Neural crest cell (in vitro differentiated cells): Measurements from ENCODE around the gene SLC13A4. TPM values are rescaled to one million over a fixed set of nuclear protein-coding genes. Genes with fewer than 3 reads are reported as not detected.

Source experiments
- DNase-seq: peaks from one replicate; pipeline ENCODE4 v3.0.0; 2021; ENCODE audit warnings: low read depth, mixed read lengths, low spot score
- H3K27ac Mint-ChIP-seq: one replicate; pipeline ENCODE4 v1.8.0; 2021; ENCODE audit warnings: mild to moderate bottlenecking, mixed read lengths; ENCODE audit not compliant: unreplicated experiment
- H3K27me3 Mint-ChIP-seq: 2 replicates; pipeline ENCODE4 v1.8.0; 2021; ENCODE audit warnings: low read depth, mild to moderate bottlenecking, mixed read lengths
- H3K36me3 Mint-ChIP-seq: 2 replicates; pipeline ENCODE4 v1.8.0; 2021; ENCODE audit warnings: low read depth, mild to moderate bottlenecking, mixed read lengths
- H3K4me1 Mint-ChIP-seq: 2 replicates; pipeline ENCODE4 v1.8.0; 2021; ENCODE audit warnings: mixed read lengths
- H3K4me3 Mint-ChIP-seq: one replicate; pipeline ENCODE4 v1.8.0; 2021; ENCODE audit warnings: mild to moderate bottlenecking, mixed read lengths
- H3K9me3 Mint-ChIP-seq: 2 replicates; pipeline ENCODE4 v1.8.0; 2021; ENCODE audit warnings: mixed read lengths
- CTCF ChIP-seq: fragments of 200-600 bp; sonication (generic); conservative IDR thresholded peaks from 2 replicates; pipeline ENCODE4 v1.5.0; 2021; ENCODE audit warnings: antibody characterized with exemption, mild to moderate bottlenecking
- total RNA-seq: library from RNA; stranded (reverse); gene quantifications from 2 replicates; pipeline ENCODE4 v1.2.1, GENCODE V29; 2021

SLC13A4 gene
- total RNA-seq, 1 donor from 2014 or later, result 0.68 TPM

DNA sequence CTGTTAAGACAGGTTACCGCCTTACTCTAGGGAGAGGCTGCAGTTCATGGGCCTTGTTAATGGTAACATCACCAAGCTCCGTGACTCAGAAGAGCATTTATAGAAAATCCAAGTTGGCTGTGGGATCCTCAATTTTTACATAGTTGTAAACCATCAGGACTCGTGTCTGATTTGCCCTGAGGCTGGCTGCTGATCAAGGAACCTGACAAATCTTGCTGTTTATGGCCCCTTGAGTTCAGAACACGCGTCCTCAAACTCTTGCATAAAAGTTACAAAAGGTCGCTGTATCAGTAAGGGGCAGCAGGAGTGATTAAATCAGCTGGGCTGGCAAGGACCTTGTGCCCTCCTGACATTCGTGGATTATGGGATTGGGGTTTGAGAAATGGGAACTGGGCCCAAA is 4.6 kb downstream of the SLC13A4 start:
- no peaks in the 10 kb centered on the region for H3K9me3 Mint-ChIP-seq
- no peaks in the 10 kb centered on the region for H3K27me3 Mint-ChIP-seq
- DNase-seq, result no peak
- peaks cover 15% of the 10 kb centered on the region for H3K4me1 Mint-ChIP-seq
- no peaks in the 10 kb centered on the region for H3K36me3 Mint-ChIP-seq
- TF ChIP-seq CTCF, result no peak
- H3K27ac Mint-ChIP-seq, result no peak overlapping the region
- no peak overlapping the region for H3K4me3 Mint-ChIP-seq

GRCh38 chr7:135721198-135721820 is 6.7 kb downstream of the SLC13A4 start:
- no peak for TF ChIP-seq CTCF
- Mint-ChIP-seq H3K4me3 (no peak overlapping the region), H3K27ac (no peak overlapping the region), H3K4me1 (peaks cover 17% of the 10 kb centered on the region), H3K36me3 (no peaks in the 10 kb centered on the region), H3K9me3 (no peaks in the 10 kb centered on the region), H3K27me3 (no peaks in the 10 kb centered on the region)
- DNase-seq, result no peak

GRCh38 chr7:135719688-135720087 is 8.3 kb downstream of the SLC13A4 start:
- no peaks in the 10 kb centered on the region for H3K27me3 Mint-ChIP-seq
- H3K27ac Mint-ChIP-seq, result no peak overlapping the region
- no peaks in the 10 kb centered on the region for H3K36me3 Mint-ChIP-seq
- H3K4me1 Mint-ChIP-seq, result peaks cover 17% of the 10 kb centered on the region
- H3K4me3 Mint-ChIP-seq, result no peak overlapping the region
- TF ChIP-seq CTCF, result no peak
- DNase-seq, result no peak
- no peaks in the 10 kb centered on the region for H3K9me3 Mint-ChIP-seq

- Mint-ChIP-seq H3K4me1 (peaks cover 17% of the 10 kb centered on the region), H3K9me3 (no peaks in the 10 kb centered on the region), H3K27me3 (no peaks in the 10 kb centered on the region), H3K27ac (no peak overlapping the region), H3K36me3 (no peaks in the 10 kb centered on the region), H3K4me3 (no peak overlapping the region)
- no peak for TF ChIP-seq CTCF
- peak; percentile 11 for DNase-seq
Observed at GRCh38 chr7:135718794-135719437, 9.1 kb downstream of the SLC13A4 start.

- peaks cover 17% of the 10 kb centered on the region for H3K4me1 Mint-ChIP-seq
- no peaks in the 10 kb centered on the region for H3K36me3 Mint-ChIP-seq
- no peaks in the 10 kb centered on the region for H3K27me3 Mint-ChIP-seq
- no peak for DNase-seq
- H3K4me3 Mint-ChIP-seq, result no peak overlapping the region
- no peaks in the 10 kb centered on the region for H3K9me3 Mint-ChIP-seq
- H3K27ac Mint-ChIP-seq, result no peak overlapping the region
- no peak for TF ChIP-seq CTCF
Observed at GRCh38 chr7:135718219-135718618, 9.8 kb downstream of the SLC13A4 start.
